SK-N-MC (cell line): ENCODE results near the gene PHKG2.

Source experiments
- EZH2 ChIP-seq: fragments of 200-600 bp; sonication (generic); IDR thresholded peaks from one replicate; pipeline ENCODE4 v1.6.1; 2017; ENCODE audit warnings: antibody characterized with exemption
- FOXP2 ChIP-seq: optimal IDR thresholded peaks from 2 replicates; pipeline ENCODE3; 2011; ENCODE audit warnings: mild to moderate bottlenecking, moderate library complexity; ENCODE audit not compliant: insufficient read depth; ENCODE audit errors: extremely low read length, control extremely low read depth
- POLR2AphosphoS5 ChIP-seq: IDR thresholded peaks from 2 replicates; pipeline ENCODE4 v1.6.1; 2012; ENCODE audit warnings: mild to moderate bottlenecking, low read depth, low read length, borderline replicate concordance

- TF ChIP-seq POLR2AphosphoS5 (no peak), EZH2 (no peak), FOXP2 (no peak)
These were observed 31.4 kb downstream of the PHKG2 start for GRCh38 chr16:30779596-30779995.
